Neural cell (in vitro differentiated cells): ENCODE data around the gene SAMD10. TPM values are rescaled to one million over a fixed set of nuclear protein-coding genes. Genes with fewer than 3 reads are reported as not detected.

Experiments used
- H2AFZ ChIP-seq: fragments of 200-600, 300-800 bp; sonication (generic), shearing (Covaris generic); 2 replicates; pipeline ENCODE4 v1.6.0; 2014; ENCODE audit warnings: low read depth, mild to moderate bottlenecking, antibody characterized with exemption, low read length, moderate library complexity
- H3F3A ChIP-seq: fragments of 200-600 bp; shearing (Covaris generic); 2 replicates; pipeline ENCODE4 v1.6.1; 2016; ENCODE audit warnings: mild to moderate bottlenecking, moderate library complexity, mixed read lengths, antibody characterized with exemption, low read length; ENCODE audit not compliant: insufficient read depth, poor library complexity, severe bottlenecking
- H3K27ac ChIP-seq: fragments of 200-600, 300-800 bp; sonication (generic), shearing (Covaris generic); 2 replicates; pipeline ENCODE4 v1.5.1; 2014; ENCODE audit warnings: mild to moderate bottlenecking, low read length, moderate library complexity
- H3K27me3 ChIP-seq: fragments of 300-800, 200-600 bp; sonication (generic), shearing (Covaris generic); 2 replicates; pipeline ENCODE4 v1.6.0; 2014; ENCODE audit warnings: mild to moderate bottlenecking, low read depth, low read length, moderate library complexity; ENCODE audit not compliant: insufficient read depth
- H3K36me3 ChIP-seq: fragments of 300-800, 200-600 bp; sonication (generic), shearing (Covaris generic); 2 replicates; pipeline ENCODE4 v1.5.1; 2014; ENCODE audit warnings: mild to moderate bottlenecking, antibody characterized with exemption, low read length, moderate library complexity; ENCODE audit not compliant: insufficient read depth
- H3K4me2 ChIP-seq: fragments of 300-800, 200-600 bp; sonication (generic), shearing (Covaris generic); 2 replicates; pipeline ENCODE4 v1.6.0; 2014; ENCODE audit warnings: mild to moderate bottlenecking, low read length
- H3K4me3 ChIP-seq: fragments of 300-800, 200-600 bp; sonication (generic), shearing (Covaris generic); 2 replicates; pipeline ENCODE4 v1.5.1; 2014; ENCODE audit warnings: mild to moderate bottlenecking, low read length, moderate library complexity
- H3K79me2 ChIP-seq: fragments of 200-600 bp; shearing (Covaris generic); replicated peaks from 2 replicates; pipeline ENCODE4 v1.6.0; 2014; ENCODE audit warnings: mild to moderate bottlenecking, low read length, moderate library complexity; ENCODE audit not compliant: insufficient read depth
- H3K9ac ChIP-seq: fragments of 300-800, 200-600 bp; sonication (generic), shearing (Covaris generic); 2 replicates; pipeline ENCODE4 v1.6.1; 2016; ENCODE audit warnings: mild to moderate bottlenecking, low read length, mixed read lengths
- H3K9me2 ChIP-seq: fragments of 200-600 bp; shearing (Covaris generic); 2 replicates; pipeline ENCODE4 v1.6.1; 2016; ENCODE audit warnings: mild to moderate bottlenecking, low read length, mixed read lengths; ENCODE audit not compliant: insufficient read depth
- H3K9me3 ChIP-seq: fragments of 200-600, 300-800 bp; sonication (generic), shearing (Covaris generic); 2 replicates; pipeline ENCODE4 v1.6.1; 2016; ENCODE audit warnings: mild to moderate bottlenecking, mixed run types, low read length, moderate library complexity, mixed read lengths
- H4K20me1 ChIP-seq: fragments of 200-600 bp; shearing (Covaris generic); 2 replicates; pipeline ENCODE4 v1.6.1; 2016; ENCODE audit warnings: mild to moderate bottlenecking, mixed run types; ENCODE audit not compliant: insufficient read depth
- EP300 ChIP-seq: fragments of 450-650 bp; conservative IDR thresholded peaks from 2 replicates; pipeline ENCODE4 v1.6.1; 2014; ENCODE audit warnings: antibody characterized with exemption, mild to moderate bottlenecking, moderate library complexity; ENCODE audit not compliant: poor library complexity, severe bottlenecking
- EZH2 ChIP-seq: fragments of 200-600, 300-800 bp; shearing (Covaris generic), sonication (generic); IDR thresholded peaks from 2 replicates; pipeline ENCODE4 v1.6.1; 2014; ENCODE audit warnings: antibody characterized with exemption, low read length, borderline replicate concordance, mild to moderate bottlenecking; ENCODE audit not compliant: insufficient read depth, poor library complexity, severe bottlenecking
- MXI1 ChIP-seq: fragments of 450-650 bp; conservative IDR thresholded peaks from 2 replicates; pipeline ENCODE4 v1.6.1; 2014; ENCODE audit warnings: antibody characterized with exemption, mild to moderate bottlenecking; ENCODE audit not compliant: poor library complexity, severe bottlenecking
- POLR2AphosphoS5 ChIP-seq: IDR thresholded peaks from 2 replicates; pipeline ENCODE4 v1.6.1; 2012
- RAD21 ChIP-seq: fragments of 450-650 bp; conservative IDR thresholded peaks from 2 replicates; pipeline ENCODE4 v1.6.1; 2014; ENCODE audit warnings: antibody characterized with exemption, mild to moderate bottlenecking, moderate library complexity
- REST ChIP-seq: IDR thresholded peaks from 2 replicates; pipeline ENCODE4 v1.6.1; 2012; ENCODE audit warnings: borderline replicate concordance
- SMC3 ChIP-seq: fragments of 450-650 bp; conservative IDR thresholded peaks from 2 replicates; pipeline ENCODE4 v1.6.1; 2014; ENCODE audit warnings: antibody characterized with exemption, mild to moderate bottlenecking, moderate library complexity; ENCODE audit not compliant: poor library complexity
- TAF1 ChIP-seq: IDR thresholded peaks from 2 replicates; pipeline ENCODE4 v1.6.1; 2012; ENCODE audit warnings: low read depth
- polyA plus RNA-seq: library from polyadenylated mRNA; depleted of rRNA; stranded (reverse); fragments of >200 nt; gene quantifications from 2 replicates; pipeline ENCODE4 v1.2.3, GENCODE V29; 2014
- TF ChIP-seq, protein P1 (sequence below): fragments of 450-650 bp; IDR thresholded peaks from 2 replicates; pipeline ENCODE4 v1.5.1; 2014; ENCODE audit warnings: antibody characterized with exemption, mild to moderate bottlenecking, moderate library complexity; ENCODE audit not compliant: poor library complexity, severe bottlenecking

SAMD10 gene
- polyA plus RNA-seq, 1 donor from 2014 or later, result 23.3 TPM

DNA sequence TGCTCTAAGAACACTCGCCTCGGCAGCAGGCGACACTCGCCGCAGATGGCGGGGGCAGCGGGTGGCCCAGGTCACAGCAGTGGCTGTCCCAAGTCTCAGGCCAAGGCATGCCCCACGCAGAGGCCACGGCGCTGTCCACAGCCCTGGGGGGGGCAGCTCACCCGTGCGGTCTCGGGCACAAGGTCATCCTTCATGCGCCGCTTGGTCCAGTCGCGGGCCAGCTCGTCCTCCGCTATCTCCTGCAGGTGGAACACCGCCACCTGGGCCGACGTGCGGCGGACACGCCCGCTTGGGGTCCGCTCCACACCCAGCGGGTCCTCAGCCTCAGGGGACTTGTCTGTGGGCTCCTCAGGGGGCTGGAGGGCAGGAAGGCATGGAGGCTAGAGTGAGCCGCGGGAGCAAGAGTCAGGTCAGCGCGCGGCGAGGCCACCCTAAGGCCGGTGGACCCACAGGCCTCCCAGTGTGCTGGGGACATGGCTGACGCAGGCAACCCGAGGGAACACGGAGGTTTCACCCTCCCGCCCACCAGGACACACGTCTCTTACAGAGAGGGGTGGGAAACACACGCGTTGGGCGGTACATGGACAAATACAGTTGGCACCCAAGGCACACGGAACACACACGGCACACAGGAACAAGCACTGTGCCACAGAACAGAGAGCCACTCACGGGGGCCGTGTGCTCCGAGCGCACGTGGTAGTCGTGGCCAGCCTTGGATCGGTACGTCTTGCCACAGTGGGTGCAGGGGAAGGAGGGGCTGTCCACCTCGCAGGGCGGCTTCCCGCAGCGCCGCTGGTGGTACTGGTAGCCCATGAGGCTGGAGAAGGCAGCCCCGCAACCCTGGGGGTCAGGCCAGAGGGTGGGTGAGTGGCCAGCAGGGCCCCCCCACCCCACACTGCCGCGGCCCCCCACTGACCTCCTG, 16.8 kb downstream of the SAMD10 start:
- Histone ChIP-seq H3K4me2 (no peak overlapping the region), H3K4me3 (no peak overlapping the region), H4K20me1 (no peaks in the 10 kb centered on the region), H2AFZ (no peak overlapping the region), H3K9me3 (no peaks in the 10 kb centered on the region), H3K27me3 (no peaks in the 10 kb centered on the region), H3F3A (no peaks in the 10 kb centered on the region), H3K9me2 (no peaks in the 10 kb centered on the region), H3K9ac (no peak overlapping the region), H3K36me3 (no peaks in the 10 kb centered on the region), H3K79me2 (no peaks in the 10 kb centered on the region), H3K27ac (no peak overlapping the region)
- TF ChIP-seq SMC3, result no peak
- TF ChIP-seq EP300, result no peak
- TF ChIP-seq REST, result no peak
- no peak for TF ChIP-seq RAD21
- no peak for TF ChIP-seq MXI1
- TF ChIP-seq POLR2AphosphoS5, result no peak
- no peak for TF ChIP-seq EZH2
- no peak for TF ChIP-seq TAF1
- TF ChIP-seq, protein P1, sequence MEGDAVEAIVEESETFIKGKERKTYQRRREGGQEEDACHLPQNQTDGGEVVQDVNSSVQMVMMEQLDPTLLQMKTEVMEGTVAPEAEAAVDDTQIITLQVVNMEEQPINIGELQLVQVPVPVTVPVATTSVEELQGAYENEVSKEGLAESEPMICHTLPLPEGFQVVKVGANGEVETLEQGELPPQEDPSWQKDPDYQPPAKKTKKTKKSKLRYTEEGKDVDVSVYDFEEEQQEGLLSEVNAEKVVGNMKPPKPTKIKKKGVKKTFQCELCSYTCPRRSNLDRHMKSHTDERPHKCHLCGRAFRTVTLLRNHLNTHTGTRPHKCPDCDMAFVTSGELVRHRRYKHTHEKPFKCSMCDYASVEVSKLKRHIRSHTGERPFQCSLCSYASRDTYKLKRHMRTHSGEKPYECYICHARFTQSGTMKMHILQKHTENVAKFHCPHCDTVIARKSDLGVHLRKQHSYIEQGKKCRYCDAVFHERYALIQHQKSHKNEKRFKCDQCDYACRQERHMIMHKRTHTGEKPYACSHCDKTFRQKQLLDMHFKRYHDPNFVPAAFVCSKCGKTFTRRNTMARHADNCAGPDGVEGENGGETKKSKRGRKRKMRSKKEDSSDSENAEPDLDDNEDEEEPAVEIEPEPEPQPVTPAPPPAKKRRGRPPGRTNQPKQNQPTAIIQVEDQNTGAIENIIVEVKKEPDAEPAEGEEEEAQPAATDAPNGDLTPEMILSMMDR, result no peak

- TF ChIP-seq, protein P1, result no peak
- no peak for TF ChIP-seq POLR2AphosphoS5
- TF ChIP-seq REST, result no peak
- TF ChIP-seq SMC3, result no peak
- no peak for TF ChIP-seq EZH2
- Histone ChIP-seq H2AFZ (no peak overlapping the region), H3K9ac (no peak overlapping the region), H3K9me3 (no peaks in the 10 kb centered on the region), H3K9me2 (no peaks in the 10 kb centered on the region), H3K79me2 (no peaks in the 10 kb centered on the region), H4K20me1 (no peaks in the 10 kb centered on the region), H3K36me3 (no peaks in the 10 kb centered on the region), H3F3A (no peaks in the 10 kb centered on the region), H3K27ac (no peak overlapping the region), H3K4me2 (no peak overlapping the region), H3K4me3 (no peak overlapping the region), H3K27me3 (no peaks in the 10 kb centered on the region)
Measured at GRCh38 chr20:63961664-63962425, 17.6 kb downstream of the SAMD10 start.
